Measurements from ENCODE around the gene SERPINH1.

DNA sequence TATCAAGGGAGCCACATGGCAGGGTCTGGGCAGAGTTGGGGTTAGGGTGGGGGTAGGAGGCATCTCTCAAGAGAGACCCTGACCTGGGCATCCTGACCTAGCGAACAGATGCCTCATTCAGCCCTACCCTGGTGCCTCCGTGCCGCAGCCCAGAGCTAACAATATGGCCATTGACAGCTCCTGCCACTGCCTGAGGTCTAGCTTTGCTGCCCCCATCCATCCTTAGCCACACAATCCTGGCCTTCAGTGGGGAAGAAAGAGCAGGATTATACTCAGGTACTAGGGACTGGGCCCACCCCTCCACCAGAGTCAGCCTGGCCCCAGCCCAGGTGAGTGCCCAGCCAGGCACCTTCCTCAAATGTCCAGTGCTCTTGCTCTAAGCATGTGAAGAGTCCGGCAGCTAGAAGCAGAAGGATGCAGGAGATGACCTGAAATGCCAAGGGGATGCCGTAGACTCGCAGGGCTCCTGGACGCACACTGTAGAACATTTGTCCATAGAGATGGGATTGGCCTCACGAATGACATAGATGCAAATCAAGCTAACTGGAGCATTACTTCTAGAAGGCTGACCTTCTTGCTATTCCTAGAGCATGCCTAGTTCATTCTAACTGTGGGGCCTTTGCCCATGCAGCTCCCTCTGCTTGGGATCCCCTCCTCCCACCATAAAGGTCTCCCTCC is 13.3 kb upstream of the SERPINH1 start:
- TF ChIP-seq, protein P1, sequence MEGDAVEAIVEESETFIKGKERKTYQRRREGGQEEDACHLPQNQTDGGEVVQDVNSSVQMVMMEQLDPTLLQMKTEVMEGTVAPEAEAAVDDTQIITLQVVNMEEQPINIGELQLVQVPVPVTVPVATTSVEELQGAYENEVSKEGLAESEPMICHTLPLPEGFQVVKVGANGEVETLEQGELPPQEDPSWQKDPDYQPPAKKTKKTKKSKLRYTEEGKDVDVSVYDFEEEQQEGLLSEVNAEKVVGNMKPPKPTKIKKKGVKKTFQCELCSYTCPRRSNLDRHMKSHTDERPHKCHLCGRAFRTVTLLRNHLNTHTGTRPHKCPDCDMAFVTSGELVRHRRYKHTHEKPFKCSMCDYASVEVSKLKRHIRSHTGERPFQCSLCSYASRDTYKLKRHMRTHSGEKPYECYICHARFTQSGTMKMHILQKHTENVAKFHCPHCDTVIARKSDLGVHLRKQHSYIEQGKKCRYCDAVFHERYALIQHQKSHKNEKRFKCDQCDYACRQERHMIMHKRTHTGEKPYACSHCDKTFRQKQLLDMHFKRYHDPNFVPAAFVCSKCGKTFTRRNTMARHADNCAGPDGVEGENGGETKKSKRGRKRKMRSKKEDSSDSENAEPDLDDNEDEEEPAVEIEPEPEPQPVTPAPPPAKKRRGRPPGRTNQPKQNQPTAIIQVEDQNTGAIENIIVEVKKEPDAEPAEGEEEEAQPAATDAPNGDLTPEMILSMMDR (IDR thresholded peaks at IDR 0.05; ENCODE audit: insufficient read depth, low read length), result no peak
- no peak for TF ChIP-seq POLR2AphosphoS5 (IDR thresholded peaks at IDR 0.05; ENCODE audit: low read depth)
- no peak for TF ChIP-seq GABPA (IDR thresholded peaks at IDR 0.05; ENCODE audit: low read depth)
- TF ChIP-seq SPI1 (IDR thresholded peaks at IDR 0.05; ENCODE audit: borderline replicate concordance, low read depth), result no peak
- TF ChIP-seq, protein P2, sequence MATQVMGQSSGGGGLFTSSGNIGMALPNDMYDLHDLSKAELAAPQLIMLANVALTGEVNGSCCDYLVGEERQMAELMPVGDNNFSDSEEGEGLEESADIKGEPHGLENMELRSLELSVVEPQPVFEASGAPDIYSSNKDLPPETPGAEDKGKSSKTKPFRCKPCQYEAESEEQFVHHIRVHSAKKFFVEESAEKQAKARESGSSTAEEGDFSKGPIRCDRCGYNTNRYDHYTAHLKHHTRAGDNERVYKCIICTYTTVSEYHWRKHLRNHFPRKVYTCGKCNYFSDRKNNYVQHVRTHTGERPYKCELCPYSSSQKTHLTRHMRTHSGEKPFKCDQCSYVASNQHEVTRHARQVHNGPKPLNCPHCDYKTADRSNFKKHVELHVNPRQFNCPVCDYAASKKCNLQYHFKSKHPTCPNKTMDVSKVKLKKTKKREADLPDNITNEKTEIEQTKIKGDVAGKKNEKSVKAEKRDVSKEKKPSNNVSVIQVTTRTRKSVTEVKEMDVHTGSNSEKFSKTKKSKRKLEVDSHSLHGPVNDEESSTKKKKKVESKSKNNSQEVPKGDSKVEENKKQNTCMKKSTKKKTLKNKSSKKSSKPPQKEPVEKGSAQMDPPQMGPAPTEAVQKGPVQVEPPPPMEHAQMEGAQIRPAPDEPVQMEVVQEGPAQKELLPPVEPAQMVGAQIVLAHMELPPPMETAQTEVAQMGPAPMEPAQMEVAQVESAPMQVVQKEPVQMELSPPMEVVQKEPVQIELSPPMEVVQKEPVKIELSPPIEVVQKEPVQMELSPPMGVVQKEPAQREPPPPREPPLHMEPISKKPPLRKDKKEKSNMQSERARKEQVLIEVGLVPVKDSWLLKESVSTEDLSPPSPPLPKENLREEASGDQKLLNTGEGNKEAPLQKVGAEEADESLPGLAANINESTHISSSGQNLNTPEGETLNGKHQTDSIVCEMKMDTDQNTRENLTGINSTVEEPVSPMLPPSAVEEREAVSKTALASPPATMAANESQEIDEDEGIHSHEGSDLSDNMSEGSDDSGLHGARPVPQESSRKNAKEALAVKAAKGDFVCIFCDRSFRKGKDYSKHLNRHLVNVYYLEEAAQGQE (IDR thresholded peaks at IDR 0.05; ENCODE audit: insufficient replicate concordance, low read depth), result no peak

Data from HL-60 (cell line).